GM12872 (cell line): Measurements from ENCODE around the gene RAE1.

Experiments
- TF ChIP-seq, protein P1 (sequence below): IDR thresholded peaks from 3 replicates; pipeline ENCODE4 v1.5.1; 2011; ENCODE audit warnings: low read depth, mild to moderate bottlenecking, low read length, moderate library complexity; ENCODE audit not compliant: insufficient read depth

The RAE1 gene

GRCh38 chr20:57313951-57314350 lies 37.1 kb upstream of the RAE1 start:
- TF ChIP-seq, protein P1, sequence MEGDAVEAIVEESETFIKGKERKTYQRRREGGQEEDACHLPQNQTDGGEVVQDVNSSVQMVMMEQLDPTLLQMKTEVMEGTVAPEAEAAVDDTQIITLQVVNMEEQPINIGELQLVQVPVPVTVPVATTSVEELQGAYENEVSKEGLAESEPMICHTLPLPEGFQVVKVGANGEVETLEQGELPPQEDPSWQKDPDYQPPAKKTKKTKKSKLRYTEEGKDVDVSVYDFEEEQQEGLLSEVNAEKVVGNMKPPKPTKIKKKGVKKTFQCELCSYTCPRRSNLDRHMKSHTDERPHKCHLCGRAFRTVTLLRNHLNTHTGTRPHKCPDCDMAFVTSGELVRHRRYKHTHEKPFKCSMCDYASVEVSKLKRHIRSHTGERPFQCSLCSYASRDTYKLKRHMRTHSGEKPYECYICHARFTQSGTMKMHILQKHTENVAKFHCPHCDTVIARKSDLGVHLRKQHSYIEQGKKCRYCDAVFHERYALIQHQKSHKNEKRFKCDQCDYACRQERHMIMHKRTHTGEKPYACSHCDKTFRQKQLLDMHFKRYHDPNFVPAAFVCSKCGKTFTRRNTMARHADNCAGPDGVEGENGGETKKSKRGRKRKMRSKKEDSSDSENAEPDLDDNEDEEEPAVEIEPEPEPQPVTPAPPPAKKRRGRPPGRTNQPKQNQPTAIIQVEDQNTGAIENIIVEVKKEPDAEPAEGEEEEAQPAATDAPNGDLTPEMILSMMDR = no peak

DNA sequence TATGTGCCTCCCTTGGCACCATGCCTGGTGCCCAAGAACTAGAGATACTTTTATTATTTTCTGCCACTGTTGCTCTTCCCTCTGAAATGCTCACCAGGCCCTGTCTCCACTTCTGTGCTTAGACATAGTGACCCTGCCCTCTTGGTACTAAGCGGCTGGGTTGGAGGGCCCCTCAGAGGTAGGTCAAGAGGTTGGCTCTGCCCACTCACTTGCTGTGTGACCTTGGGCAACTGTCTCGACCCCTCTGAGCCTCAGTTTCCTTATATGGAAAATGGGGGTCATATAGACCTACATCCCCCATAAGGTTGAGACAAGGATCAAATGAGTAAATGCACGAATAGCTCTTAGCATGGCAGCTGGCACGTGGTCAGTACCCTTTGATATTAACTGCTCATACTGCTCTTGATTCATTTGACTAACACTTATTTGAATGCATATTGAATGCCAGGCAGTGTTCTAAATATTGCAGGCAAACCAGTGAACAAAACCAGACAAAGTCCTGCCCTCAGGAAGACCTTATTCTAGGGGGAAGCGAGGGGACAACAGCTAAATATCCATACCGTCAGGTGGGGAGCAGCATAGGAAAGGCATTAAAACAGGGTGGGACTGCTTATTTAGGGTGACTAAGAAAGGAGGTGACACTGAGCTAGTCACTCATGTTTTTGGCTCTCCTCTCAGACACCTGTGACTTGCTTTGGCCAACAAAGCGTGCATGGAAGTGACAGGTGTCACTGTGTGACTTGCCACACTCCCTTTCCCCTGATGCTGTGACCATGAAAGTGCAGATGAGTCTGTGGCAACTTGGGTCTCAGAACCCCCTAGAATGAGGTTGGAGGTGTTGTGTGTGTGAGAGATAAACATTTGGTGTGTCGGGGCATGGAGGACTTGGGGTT lies 35.7 kb upstream of the RAE1 start:
- TF ChIP-seq, protein P1 = no peak

- TF ChIP-seq, protein P1 = no peak
Measured at GRCh38 chr20:57315976-57316480, 35.0 kb upstream of the RAE1 start.

DNA sequence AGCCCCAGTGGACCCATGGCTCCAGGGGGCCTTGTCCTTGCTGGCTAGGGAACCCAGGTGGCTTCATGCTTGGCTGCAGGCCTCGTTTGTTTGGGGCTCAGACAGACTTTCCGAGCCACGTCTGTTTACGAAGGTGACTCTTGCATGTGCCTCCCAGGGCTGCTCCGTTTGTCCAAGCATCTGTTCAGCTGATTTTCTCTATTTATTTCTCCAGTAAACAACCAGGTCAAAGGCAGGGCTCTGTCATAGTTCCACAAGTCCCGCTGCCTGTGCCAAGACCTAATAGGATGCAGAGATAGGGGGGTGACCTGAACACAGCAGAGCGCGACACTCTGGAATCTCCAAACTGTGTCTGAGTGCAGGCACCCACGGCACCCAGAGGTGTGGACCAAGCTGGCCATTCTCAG lies 34.3 kb upstream of the RAE1 start:
- TF ChIP-seq, protein P1 = no peak

- TF ChIP-seq, protein P1 = no peak
Measured at GRCh38 chr20:57317316-57317788, 33.7 kb upstream of the RAE1 start.

- TF ChIP-seq, protein P1 = no peak
Measured at GRCh38 chr20:57317789-57318371, 33.2 kb upstream of the RAE1 start.

DNA sequence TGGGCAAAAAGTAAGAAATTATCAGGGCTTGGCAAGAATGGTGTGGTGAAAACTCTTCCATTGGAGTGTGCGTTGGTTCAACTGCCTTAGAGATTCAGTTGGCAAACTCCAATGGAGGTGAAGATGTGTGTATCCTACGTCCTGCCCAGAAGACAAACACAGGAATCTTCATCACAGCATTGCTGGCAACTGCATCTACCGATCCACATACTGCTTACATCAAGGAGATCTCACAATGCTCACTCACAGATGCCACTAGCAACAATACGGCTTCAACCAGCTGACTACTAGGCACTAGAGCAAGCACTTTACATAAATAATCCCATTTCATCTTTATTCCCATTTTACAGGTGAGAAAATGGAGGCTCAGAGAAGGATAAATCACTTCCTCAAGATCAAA lies 31.5 kb upstream of the RAE1 start:
- TF ChIP-seq, protein P1 = no peak
